Nephron progenitor cell (in vitro differentiated cells): ENCODE measurements around the gene RAI14.

ENCODE experiments used
- DNase-seq: peaks from one replicate; pipeline ENCODE4 v3.0.0; 2021
- H3K27ac Mint-ChIP-seq: 2 replicates; pipeline ENCODE4 v1.8.0; 2021; ENCODE audit warnings: mild to moderate bottlenecking, moderate library complexity, mixed read lengths
- H3K27me3 Mint-ChIP-seq: 2 replicates; pipeline ENCODE4 v1.8.0; 2021; ENCODE audit warnings: mild to moderate bottlenecking, low read depth, mixed read lengths; ENCODE audit not compliant: poor library complexity
- H3K36me3 Mint-ChIP-seq: 2 replicates; pipeline ENCODE4 v1.8.0; 2021; ENCODE audit warnings: low read depth, mixed read lengths
- H3K4me1 Mint-ChIP-seq: 2 replicates; pipeline ENCODE4 v1.8.0; 2021; ENCODE audit warnings: mixed read lengths
- H3K4me3 Mint-ChIP-seq: 2 replicates; pipeline ENCODE4 v1.8.0; 2021; ENCODE audit warnings: mild to moderate bottlenecking, moderate library complexity, mixed read lengths
- H3K9me3 Mint-ChIP-seq: 2 replicates; pipeline ENCODE4 v1.8.0; 2021; ENCODE audit warnings: mild to moderate bottlenecking, moderate library complexity, mixed read lengths
- CTCF ChIP-seq: fragments of 200-600 bp; sonication (generic); IDR thresholded peaks from 2 replicates; pipeline ENCODE4 v1.5.0; 2021; ENCODE audit warnings: antibody characterized with exemption

RAI14 gene

GRCh38 chr5:34663771-34664496 lies 7.8 kb downstream of the RAI14 start:
- peaks cover 1% of the 10 kb centered on the region for H3K4me1 Mint-ChIP-seq
- peaks cover 8% of the 10 kb centered on the region for H3K27me3 Mint-ChIP-seq
- H3K36me3 Mint-ChIP-seq = peaks cover 30% of the 10 kb centered on the region
- no peak overlapping the region for H3K4me3 Mint-ChIP-seq
- H3K9me3 Mint-ChIP-seq = peaks cover 5% of the 10 kb centered on the region
- no peak for DNase-seq
- H3K27ac Mint-ChIP-seq = no peak overlapping the region
- no peak for TF ChIP-seq CTCF

- no peak for DNase-seq
- TF ChIP-seq CTCF = no peak
- Mint-ChIP-seq H3K27ac (no peak overlapping the region), H3K36me3 (peaks cover 27% of the 10 kb centered on the region), H3K27me3 (no peaks in the 10 kb centered on the region), H3K4me1 (no peaks in the 10 kb centered on the region), H3K9me3 (peaks cover 5% of the 10 kb centered on the region), H3K4me3 (no peak overlapping the region)
Measured at GRCh38 chr5:34666392-34667080, 10.4 kb downstream of the RAI14 start.

DNA sequence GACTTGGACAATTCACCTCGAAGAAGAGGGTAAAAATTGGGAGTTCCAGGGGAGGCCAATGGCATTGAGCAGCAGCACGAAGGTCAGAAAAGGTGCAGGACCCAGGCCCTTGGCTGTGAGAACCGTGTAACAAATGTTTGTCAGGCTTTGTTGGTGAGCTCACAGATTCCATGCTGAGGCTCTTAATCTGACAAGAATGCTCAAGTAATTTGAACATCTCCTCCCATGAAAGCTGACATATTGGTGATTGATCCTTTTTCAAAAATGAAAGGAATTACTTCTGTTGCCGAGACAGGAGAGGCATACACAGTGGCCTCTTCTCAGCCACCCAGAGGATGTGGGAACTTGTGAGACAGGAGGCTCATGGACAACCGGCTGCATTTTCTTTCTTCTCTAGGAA lies 11.6 kb downstream of the RAI14 start:
- peaks cover 5% of the 10 kb centered on the region for H3K9me3 Mint-ChIP-seq
- H3K36me3 Mint-ChIP-seq = peaks cover 20% of the 10 kb centered on the region
- no peak overlapping the region for H3K27ac Mint-ChIP-seq
- DNase-seq = no peak
- no peak overlapping the region for H3K4me3 Mint-ChIP-seq
- peaks cover 3% of the 10 kb centered on the region for H3K4me1 Mint-ChIP-seq
- no peak for TF ChIP-seq CTCF
- H3K27me3 Mint-ChIP-seq = no peaks in the 10 kb centered on the region

DNA sequence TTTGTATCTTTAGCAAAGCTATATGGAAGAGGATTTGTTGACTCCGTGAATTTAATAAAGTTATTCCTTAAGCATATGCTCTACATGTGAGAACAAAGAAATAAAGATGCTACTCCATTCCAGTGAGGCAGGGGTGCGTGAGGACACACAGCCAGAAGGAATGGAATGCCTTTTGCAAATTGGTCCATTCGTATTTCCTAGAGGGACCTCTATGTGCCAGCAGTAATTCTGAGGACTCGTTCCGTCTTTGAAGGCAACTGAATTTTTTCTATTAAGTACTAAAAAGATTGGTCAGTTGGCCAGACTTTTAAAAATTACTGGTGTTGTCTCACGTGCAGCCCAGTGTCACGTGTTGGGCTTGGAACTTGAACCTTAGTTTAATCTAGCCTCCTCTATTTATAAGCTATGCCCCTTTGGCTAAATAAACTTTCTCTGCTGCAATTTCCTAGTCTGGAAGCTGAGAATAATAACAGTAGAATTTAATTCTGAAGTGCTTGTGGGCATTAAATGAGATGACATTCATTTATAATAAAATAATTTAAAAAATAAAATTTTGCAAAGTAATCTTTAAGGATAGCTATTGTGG lies 13.9 kb downstream of the RAI14 start:
- H3K36me3 Mint-ChIP-seq = peaks cover 25% of the 10 kb centered on the region
- H3K27me3 Mint-ChIP-seq = no peaks in the 10 kb centered on the region
- H3K4me3 Mint-ChIP-seq = no peak overlapping the region
- DNase-seq = no peak
- no peak for TF ChIP-seq CTCF
- H3K27ac Mint-ChIP-seq = no peak overlapping the region
- peaks cover 8% of the 10 kb centered on the region for H3K4me1 Mint-ChIP-seq
- H3K9me3 Mint-ChIP-seq = no peaks in the 10 kb centered on the region

DNA sequence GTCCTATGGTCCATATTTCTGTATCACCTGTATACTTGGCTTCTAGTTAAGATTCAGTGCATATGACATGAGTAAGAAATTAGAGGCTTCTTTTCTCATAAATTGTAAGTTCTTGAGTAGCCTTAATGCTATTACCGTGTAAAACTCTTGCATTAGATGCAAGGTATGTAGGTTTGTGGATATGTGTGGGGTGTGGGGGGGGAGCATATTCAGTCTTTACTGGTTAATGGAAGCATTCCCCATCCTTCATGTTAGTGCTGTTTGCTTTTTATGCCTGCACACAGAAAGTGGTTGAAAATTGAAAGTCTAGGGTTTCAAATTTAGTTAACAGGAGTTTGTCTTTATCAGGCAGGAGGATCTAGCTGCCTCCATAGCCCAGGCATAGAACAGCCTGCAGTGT lies 16.1 kb downstream of the RAI14 start:
- TF ChIP-seq CTCF = no peak
- Mint-ChIP-seq H3K4me1 (peaks cover 8% of the 10 kb centered on the region), H3K27ac (no peak overlapping the region), H3K9me3 (no peaks in the 10 kb centered on the region), H3K27me3 (no peaks in the 10 kb centered on the region), H3K4me3 (no peak overlapping the region), H3K36me3 (peaks cover 42% of the 10 kb centered on the region)
- no peak for DNase-seq
